Gastroesophageal sphincter (tissue), 3 donors: ENCODE results near the gene GLCCI1.

Experiments used
- CTCF ChIP-seq, 4 experiments: fragments of 200-600 bp in 2 of 4; fragments of 450-650 bp in 2 of 4; sonication (generic) in 1 of 4; IDR thresholded peaks; one replicate each; pipeline ENCODE4 v1.5.1; 2017 to 2019; ENCODE audit warnings: antibody characterized with exemption in 4 of 4, mild to moderate bottlenecking in 2 of 4, moderate library complexity in 2 of 4
- EP300 ChIP-seq: sonication (generic); formaldehyde crosslinking; IDR thresholded peaks from one replicate; pipeline ENCODE4 v1.6.1; 2017; ENCODE audit warnings: antibody characterized with exemption, mild to moderate bottlenecking

- TF ChIP-seq CTCF (IDR thresholded peaks at IDR 0.05) (no peak), EP300 (no peak)
Measured at GRCh38 chr7:8060241-8060640, 91.6 kb downstream of the GLCCI1 start.
